NCI-H2196 (cell line): ENCODE results near the gene FBXW2.

Source experiments
- DNase-seq: peaks from one replicate; lab custom pipeline; 2025; ENCODE audit not compliant: unreplicated experiment; lab: John Stamatoyannopoulos, UW

The FBXW2 gene

DNA sequence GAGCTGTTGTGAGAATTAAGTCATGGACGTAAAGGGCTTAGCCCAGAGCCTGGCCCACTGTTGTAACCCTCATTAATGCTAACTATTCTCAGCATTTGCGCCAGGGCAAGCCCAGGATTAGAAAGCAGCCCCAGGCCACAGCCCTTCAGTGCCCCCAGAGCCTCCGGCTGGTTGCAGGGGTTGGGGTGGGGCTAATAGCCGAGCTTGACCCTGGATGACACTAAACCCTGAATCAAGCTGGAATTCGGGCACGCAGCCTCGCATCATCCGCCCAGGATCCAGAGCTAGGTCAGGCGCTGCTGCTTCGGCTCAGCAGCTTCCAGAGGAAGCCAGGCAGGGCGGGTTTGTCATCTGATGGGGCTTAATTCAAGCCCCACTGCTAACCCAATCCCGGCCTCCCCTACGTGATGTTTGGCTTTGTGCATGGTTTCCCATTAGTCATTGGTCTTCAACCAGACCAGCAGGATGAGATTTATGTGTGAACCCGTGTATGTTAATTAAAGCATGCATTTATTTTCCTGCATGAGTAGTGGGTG lies 77.8 kb downstream of the FBXW2 start:
- DNase-seq, result no peak

DNA sequence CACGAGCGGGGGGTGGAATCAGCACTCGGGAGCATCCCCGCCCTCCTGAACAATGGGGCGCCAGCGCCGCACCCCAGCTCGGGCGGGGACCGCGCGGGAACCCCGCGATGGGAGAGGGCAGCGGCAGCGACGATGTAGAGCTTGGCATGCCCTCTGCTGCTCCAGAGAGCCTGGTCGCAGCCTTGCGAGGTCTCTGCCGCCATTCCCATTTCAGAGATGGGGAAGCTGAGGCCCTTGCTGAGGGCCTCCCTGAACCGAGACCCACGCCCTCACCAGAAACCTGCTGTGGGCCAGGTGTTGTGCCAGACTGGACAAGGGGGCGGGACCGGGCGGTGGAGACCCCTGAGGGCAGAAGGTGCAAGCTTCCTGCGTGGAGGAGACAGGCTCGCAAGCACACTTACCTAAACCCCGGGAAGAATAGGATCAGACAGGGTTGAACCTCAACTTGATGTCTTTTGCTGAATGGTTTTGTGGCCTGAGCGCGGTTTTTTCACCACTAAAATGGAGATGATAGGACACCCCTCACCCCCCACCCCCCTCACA lies 78.3 kb downstream of the FBXW2 start:
- DNase-seq, result no peak

DNA sequence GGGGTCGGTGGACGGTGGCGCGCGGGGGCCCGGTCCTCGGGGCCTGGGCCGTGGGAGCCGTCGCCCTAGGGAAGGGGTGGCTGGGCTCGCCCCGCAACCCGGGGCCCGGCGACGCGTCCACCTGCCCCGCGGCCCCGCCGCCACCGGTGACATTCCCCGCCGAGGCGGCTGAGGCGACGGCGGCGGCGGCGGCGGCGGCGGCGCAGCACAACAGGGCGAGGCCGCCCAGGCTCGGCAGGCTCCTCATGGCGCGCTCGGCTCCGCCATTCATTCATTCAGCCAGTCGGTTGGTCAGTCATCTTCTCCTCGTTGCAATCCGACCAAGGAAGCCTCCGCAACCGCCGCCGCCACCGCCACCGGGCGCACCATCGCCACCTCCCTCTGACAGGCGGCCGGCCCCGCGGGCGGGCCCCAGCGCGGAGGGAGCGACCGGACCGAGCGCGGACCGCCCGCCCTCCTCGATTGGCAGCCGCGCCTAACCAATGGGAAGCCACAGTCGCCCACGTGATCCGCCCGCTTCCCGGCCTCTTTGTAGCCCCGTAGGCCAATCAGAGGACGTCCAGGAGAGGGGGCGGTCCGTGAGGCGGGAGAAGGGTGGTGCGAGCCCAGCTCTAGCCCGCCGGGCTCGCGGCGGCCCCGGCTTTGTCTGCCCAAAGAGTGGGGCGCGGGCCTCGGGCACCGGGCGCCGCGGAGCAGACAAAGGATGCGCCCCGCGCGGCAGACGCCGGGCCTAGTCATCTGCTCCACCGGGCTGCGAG lies 78.9 kb downstream of the FBXW2 start, which contains the start of gene MEGF9:
TSS of gene MEGF9 (minus strand) at position 383 of the 758 bp plus-strand sequence. CDS start at position 271, 112 bp downstream.
- DNase-seq, result peak; percentile 97

DNA sequence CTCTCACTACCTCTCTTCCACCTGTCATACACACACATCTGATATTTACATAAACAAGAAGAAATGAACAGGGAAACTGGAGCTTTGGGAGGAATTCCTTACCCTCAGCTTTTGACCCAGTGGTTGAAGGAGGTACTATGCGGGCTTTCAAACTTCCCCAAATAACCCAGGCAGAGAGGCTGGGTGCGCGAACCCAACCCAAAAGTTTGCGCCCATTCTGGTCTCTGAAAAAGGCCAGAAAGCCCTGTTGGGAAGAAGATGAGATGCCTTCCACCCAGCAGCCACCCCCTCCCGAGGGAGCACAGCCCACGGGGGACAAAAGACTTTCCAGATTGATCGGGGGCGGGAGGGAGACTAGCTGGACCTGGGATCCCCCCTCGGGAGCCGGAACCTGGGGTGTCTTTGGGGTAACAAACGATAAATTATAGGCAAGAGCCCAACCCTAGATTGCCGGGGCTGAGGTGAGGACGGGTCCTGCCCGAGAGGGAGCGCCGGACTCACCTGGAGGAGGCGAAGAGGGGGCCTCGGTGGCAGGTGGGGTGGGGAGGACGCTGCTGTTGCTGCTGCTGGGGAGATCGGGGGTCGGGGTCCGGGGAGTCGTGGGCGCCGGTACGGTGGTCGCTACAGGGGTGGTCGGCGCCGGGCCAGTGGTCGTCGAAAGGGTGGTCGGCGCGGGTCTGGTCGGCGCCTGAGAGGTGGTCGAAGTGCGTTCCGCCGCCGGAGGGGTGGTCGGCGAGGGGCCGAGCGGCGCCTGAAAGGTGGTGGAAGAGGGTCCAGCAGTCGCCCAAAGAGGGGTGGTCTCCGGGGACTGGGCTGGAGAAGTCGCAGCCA lies 79.7 kb downstream of the FBXW2 start:
- DNase-seq, result no peak

DNA sequence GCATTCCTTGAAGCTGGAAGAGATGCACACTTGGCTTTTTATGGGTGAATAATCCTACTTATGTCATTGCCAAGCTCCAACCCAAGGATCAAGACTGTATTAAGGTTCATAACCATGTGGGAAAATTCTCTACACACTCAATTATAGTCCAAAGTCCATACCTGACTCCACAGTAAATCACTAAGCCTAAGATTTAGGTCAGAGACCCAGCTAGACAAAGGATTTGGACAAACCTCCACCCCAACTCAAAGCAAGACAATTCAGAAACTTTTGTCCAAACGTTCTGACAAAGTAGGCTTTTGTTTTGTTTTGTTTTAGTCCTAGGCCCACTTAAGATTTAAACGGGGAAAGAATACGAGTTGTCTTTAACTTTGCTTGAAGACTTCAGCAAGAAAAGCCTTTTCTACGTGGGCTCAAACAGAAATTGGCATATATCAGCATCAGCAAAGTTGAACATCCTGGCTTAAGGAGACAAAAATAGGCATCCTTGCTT lies 80.6 kb downstream of the FBXW2 start:
- DNase-seq, result no peak

DNA sequence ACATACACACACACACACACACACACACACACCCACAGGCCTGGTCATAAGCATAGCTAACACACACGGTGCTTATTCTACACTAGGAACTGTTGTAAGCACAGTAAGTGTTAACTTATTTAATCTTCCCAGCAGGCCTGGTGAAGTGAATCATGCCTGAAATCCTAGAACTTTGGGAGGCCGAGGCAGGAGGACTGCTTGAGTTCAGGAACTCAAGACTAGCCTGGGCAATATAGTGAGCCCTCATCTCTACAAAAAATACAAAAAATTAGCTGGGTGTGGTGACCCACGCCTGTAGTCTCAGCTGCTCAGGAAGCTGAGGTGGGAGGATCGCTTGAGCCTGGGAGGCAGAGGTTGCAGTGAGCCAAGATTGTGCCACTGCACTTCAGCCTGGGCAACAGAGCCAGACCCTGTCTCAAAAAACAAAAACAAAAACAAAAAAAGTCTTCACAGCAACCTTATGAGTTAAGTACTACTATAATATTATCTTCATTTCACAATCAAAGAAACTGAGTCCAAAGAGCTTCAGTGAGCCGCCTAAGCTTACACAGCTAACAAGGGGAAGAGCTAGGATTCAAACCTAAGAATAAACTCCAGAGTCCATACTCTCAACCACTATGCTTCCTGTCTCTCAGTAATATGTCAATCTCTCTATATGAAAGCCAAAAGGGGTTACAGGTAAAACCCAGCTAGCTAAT lies 81.2 kb downstream of the FBXW2 start:
- DNase-seq, result no peak

DNA sequence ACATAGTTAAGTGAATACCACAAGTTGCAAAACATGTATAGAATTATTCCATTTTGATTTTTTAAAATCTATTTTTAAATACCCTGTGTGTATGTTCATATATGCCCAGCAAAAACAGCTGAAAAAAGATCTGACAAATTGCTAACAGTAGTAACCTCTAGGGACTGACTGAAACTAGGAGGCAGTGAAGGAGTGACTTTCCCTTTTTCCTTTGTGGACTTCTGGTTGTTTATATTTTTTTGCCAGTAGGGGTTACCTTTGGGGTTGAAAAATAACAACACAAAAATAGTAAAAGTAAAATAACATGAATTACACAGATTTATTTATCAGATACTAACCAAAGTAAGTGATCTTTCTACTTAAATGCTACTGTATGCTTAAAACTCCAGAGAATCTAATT lies 81.9 kb downstream of the FBXW2 start:
- no peak for DNase-seq

DNA sequence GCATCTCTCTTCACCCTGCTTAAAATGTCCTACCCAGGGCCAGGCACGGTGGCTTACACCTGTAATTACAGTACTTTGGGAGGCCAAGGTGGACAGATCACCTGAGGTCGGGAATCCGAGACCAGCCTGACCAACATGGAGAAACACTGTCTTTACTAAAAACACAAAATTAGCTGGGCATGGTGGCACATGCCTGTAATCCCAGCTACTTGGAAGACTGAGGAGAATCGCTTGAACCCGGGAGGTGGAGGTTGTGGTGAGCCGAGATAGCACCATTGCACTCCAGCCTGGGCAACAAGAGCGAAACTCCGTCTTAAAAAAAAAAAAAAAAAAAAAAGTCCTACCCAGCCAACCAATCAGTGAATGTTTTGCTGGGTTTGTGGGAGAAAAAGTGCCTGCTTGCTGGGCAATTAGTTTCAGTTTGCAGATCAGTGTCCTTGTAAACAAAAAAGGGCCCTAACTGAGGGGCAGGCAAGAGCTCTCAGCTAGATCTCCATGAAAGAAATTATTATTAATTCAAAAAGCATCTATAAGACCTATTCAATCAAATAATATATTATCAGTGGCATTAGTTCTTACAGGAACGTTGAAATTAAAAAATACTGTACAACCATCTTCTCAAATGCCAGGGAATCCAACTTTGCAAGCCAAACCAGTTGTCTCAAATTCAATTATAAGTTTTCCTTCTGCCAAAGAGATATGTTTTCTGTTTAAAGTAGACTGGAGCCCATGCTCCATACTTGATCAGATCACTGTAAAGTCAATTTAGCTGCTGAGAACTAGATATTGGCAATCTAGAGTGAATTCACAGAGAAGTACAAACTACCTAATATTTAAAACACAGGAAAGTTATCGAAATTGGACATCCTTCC lies 82.9 kb downstream of the FBXW2 start:
- no peak for DNase-seq

DNA sequence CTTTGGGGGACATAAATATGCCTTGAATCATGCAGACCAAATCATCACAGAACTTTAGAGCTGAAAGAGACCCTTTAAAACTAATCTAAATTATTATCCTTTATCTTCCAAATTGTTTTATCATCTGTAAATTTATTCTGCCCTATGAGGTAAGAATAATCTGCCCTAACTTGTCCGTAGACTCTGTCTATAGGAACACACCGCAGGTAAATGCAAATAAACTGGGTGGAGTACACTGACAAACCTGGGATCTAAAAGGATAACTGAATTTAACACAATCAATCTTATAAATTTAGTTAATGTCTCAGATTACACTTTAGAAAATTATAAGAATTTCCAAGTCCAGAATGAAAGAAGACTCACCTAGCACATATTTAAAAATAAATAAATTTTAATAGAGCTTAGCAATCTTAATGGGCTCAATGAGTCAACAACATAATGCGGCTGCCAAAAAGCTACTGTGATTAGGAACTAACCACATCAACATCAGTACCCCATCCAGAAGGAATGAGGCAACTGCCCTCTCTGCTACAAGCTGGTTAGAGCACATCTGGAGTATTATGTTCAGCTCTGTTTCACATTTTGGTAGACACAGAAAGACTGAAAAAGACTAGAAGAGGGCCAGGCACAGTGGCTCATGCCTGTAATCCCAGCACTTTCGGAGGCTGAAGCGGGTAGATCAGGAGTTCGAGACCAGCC lies 84.5 kb downstream of the FBXW2 start:
- peak; percentile 11 for DNase-seq

DNA sequence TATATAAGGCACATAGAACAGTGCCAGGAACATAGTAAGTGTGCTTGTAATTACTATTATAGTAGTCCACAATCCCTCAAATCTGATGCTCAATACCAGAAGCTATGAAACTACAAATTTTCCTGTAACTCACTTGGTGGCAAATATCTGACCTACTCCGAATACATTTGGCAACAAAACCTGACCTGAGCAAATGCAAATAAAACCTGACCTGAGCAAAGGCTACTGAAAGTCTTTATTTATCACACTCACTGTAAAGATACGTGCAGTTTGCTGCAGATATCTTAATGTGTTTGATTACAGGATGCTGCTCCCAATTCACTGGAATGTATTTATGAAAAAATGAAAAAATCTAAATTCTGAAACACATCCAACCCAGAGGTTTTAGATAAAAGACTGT lies 86.0 kb downstream of the FBXW2 start:
- DNase-seq, result no peak
